Panc1 (cell line): ENCODE measurements around the gene LTO1. TPM values are rescaled to one million over a fixed set of nuclear protein-coding genes. Genes with fewer than 3 reads are reported as not detected.

Experiments
- ATAC-seq: fragments of 200-7000 bp; cut with Tn5 transposase; 2 replicates; pipeline ENCODE4 v1.9.1; 2020; ENCODE audit warnings: mild to moderate bottlenecking, moderate library complexity
- BruUV-seq: library from RNA; stranded (reverse); fragments of 400-500 nt; replicated peaks from 2 replicates; lab custom pipeline; 2021; lab: Mats Ljungman, UMichigan
- CTCF ChIA-PET: fragments of 300-600 bp; sonication (Branson Sonifier 250); formaldehyde crosslinking; loops from one replicate; lab custom pipeline; 2022; ENCODE audit warnings: antibody characterized with exemption; lab: Charles Lee
- POLR2A ChIA-PET: fragments of 300-600 bp; sonication (Branson Sonifier 250); formaldehyde crosslinking; loops from one replicate; lab custom pipeline; 2022; ENCODE audit warnings: antibody characterized with exemption; lab: Charles Lee
- DNase-seq: peaks from one replicate; pipeline ENCODE4 v3.0.0-alpha.2; 2010; ENCODE audit warnings: low read depth, low spot score
- H3K27ac ChIP-seq: 2 replicates; pipeline ENCODE4 v1.5.1; 2011; ENCODE audit warnings: mild to moderate bottlenecking, low read length, inconsistent platforms
- H3K27me3 ChIP-seq: fragments of 200-500 bp; sonication (Bioruptor generic); 2 replicates; pipeline ENCODE4 v1.6.0; 2014; ENCODE audit warnings: low read length, inconsistent platforms; ENCODE audit not compliant: control insufficient read depth, insufficient read depth
- H3K36me3 ChIP-seq: fragments of 200-500 bp; sonication (Bioruptor generic); 2 replicates; pipeline ENCODE4 v1.5.1; 2014; ENCODE audit warnings: inconsistent platforms, mild to moderate bottlenecking, low read length, moderate library complexity; ENCODE audit not compliant: control insufficient read depth, insufficient read depth
- H3K4me1 ChIP-seq: 2 replicates; pipeline ENCODE4 v1.5.1; 2011; ENCODE audit warnings: inconsistent platforms, mild to moderate bottlenecking, low read length, moderate library complexity; ENCODE audit not compliant: control insufficient read depth, insufficient read depth
- H3K4me3 ChIP-seq, 2 experiments: 2 replicates each; pipeline ENCODE4 v1.5.1; 2011 to 2012; ENCODE audit warnings: low read depth in 2 of 2, low read length in 2 of 2, mild to moderate bottlenecking in 2 of 2, inconsistent platforms in 1 of 2, moderate library complexity in 1 of 2
- H3K9me3 ChIP-seq: fragments of 200-500 bp; sonication (Bioruptor generic); 2 replicates; pipeline ENCODE4 v1.5.1; 2014; ENCODE audit warnings: low read depth, mild to moderate bottlenecking, inconsistent platforms, low read length, moderate library complexity; ENCODE audit not compliant: control insufficient read depth, insufficient read depth
- POLR2AphosphoS5 ChIP-seq: IDR thresholded peaks from 2 replicates; pipeline ENCODE4 v1.6.1; 2012; ENCODE audit warnings: mild to moderate bottlenecking, low read depth, low read length, moderate library complexity
- SIN3A ChIP-seq: IDR thresholded peaks from 2 replicates; pipeline ENCODE4 v1.6.1; 2012; ENCODE audit warnings: low read depth, mild to moderate bottlenecking, low read length, moderate library complexity, borderline replicate concordance; ENCODE audit not compliant: insufficient read depth
- TCF7L2 ChIP-seq: IDR thresholded peaks from 2 replicates; pipeline ENCODE4 v1.6.1; 2011; ENCODE audit warnings: mild to moderate bottlenecking, low read depth, low read length, inconsistent platforms
- in situ Hi-C: cut with HindIII; loops from 2 replicates; pipeline ENCODE4 v1.10.0; 2016; ENCODE audit warnings: low sequenced_read_pairs, low pct_unique_long_range_greater_than_20kb
- intact Hi-C: fragments of 100-400 bp; cut with micrococcal nuclease; formaldehyde crosslinking; loops from one replicate; pipeline ENCODE4 v1.10.0; 2022; ENCODE audit not compliant: unreplicated experiment
- total RNA-seq: library from RNA; stranded (reverse); gene quantifications from one replicate; pipeline ENCODE4 v1.2.1, GENCODE V29; 2021; ENCODE audit not compliant: unreplicated experiment
- TF ChIP-seq, protein P1 (sequence below), 2 experiments: IDR thresholded peaks; 2 replicates each; pipeline ENCODE4 v1.6.1; 2011 to 2012; ENCODE audit warnings: low read depth in 2 of 2, control low read depth in 1 of 2, low read length in 1 of 2, mild to moderate bottlenecking in 1 of 2, moderate library complexity in 1 of 2; ENCODE audit not compliant: insufficient read depth in 1 of 2
- TF ChIP-seq, protein P2 (sequence below): fragments of 450-650 bp; IDR thresholded peaks from 2 replicates; pipeline ENCODE4 v1.5.1; 2017; ENCODE audit warnings: mild to moderate bottlenecking

Gene LTO1
- total RNA-seq, 1 experiment from 2014 or later, result 28.7 TPM

DNA sequence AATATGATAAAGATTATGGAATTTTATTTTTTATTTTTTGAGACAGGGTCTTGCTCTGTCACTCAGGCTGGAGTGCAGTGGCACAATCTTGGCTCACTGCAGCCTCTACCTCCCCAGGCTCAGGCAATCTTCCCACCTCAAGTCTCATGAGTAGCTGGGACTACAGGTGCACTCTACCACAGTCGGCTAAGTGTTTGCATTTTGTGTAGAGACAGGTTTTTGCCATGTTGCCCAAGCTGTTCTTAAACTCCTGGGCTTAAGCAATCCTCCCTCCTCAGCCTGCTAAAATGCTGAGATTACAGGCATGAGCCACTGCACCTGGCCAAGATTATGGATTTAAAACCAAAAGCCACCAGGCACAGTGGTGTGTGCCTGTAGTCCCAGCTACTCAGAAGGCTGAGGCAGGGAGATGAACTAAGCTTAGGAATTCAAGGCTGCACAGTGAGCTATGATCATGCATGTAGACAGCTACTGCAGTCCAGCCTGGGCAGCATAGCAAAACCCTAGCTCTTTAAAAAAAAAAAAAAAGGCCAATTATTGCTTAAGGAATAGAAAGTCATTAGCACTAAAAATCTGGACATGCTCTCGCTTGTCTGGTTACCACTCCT is 54.4 kb downstream of the LTO1 start:
- ATAC-seq (no peak; the same call in 1 of the 2 replicates), DNase-seq (no peak)
- in situ Hi-C loops (no loop called here), intact Hi-C loops (no loop called here)
- ChIA-PET CTCF (no interaction called here), POLR2A (no interaction called here)
- H3K9me3 ChIP-seq, result no peaks in the 10 kb centered on the region
- H3K4me3 ChIP-seq, result no peak overlapping the region
- H3K4me1 ChIP-seq, result no peaks in the 10 kb centered on the region
- TF ChIP-seq SIN3A (no peak), POLR2AphosphoS5 (no peak), TCF7L2 (no peak)
- TF ChIP-seq, protein P1, sequence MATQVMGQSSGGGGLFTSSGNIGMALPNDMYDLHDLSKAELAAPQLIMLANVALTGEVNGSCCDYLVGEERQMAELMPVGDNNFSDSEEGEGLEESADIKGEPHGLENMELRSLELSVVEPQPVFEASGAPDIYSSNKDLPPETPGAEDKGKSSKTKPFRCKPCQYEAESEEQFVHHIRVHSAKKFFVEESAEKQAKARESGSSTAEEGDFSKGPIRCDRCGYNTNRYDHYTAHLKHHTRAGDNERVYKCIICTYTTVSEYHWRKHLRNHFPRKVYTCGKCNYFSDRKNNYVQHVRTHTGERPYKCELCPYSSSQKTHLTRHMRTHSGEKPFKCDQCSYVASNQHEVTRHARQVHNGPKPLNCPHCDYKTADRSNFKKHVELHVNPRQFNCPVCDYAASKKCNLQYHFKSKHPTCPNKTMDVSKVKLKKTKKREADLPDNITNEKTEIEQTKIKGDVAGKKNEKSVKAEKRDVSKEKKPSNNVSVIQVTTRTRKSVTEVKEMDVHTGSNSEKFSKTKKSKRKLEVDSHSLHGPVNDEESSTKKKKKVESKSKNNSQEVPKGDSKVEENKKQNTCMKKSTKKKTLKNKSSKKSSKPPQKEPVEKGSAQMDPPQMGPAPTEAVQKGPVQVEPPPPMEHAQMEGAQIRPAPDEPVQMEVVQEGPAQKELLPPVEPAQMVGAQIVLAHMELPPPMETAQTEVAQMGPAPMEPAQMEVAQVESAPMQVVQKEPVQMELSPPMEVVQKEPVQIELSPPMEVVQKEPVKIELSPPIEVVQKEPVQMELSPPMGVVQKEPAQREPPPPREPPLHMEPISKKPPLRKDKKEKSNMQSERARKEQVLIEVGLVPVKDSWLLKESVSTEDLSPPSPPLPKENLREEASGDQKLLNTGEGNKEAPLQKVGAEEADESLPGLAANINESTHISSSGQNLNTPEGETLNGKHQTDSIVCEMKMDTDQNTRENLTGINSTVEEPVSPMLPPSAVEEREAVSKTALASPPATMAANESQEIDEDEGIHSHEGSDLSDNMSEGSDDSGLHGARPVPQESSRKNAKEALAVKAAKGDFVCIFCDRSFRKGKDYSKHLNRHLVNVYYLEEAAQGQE (IDR thresholded peaks at IDR 0.05; ENCODE audit: insufficient read depth in 1 of 2, low read depth in 2 of 2, low read length in 1 of 2), result no peak
- TF ChIP-seq, protein P2, sequence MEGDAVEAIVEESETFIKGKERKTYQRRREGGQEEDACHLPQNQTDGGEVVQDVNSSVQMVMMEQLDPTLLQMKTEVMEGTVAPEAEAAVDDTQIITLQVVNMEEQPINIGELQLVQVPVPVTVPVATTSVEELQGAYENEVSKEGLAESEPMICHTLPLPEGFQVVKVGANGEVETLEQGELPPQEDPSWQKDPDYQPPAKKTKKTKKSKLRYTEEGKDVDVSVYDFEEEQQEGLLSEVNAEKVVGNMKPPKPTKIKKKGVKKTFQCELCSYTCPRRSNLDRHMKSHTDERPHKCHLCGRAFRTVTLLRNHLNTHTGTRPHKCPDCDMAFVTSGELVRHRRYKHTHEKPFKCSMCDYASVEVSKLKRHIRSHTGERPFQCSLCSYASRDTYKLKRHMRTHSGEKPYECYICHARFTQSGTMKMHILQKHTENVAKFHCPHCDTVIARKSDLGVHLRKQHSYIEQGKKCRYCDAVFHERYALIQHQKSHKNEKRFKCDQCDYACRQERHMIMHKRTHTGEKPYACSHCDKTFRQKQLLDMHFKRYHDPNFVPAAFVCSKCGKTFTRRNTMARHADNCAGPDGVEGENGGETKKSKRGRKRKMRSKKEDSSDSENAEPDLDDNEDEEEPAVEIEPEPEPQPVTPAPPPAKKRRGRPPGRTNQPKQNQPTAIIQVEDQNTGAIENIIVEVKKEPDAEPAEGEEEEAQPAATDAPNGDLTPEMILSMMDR, result no peak
- H3K27ac ChIP-seq, result no peak overlapping the region
- H3K36me3 ChIP-seq, result no peaks in the 10 kb centered on the region
- no peaks in the 10 kb centered on the region for H3K27me3 ChIP-seq
- BruUV-seq, result no TSS peak

DNA sequence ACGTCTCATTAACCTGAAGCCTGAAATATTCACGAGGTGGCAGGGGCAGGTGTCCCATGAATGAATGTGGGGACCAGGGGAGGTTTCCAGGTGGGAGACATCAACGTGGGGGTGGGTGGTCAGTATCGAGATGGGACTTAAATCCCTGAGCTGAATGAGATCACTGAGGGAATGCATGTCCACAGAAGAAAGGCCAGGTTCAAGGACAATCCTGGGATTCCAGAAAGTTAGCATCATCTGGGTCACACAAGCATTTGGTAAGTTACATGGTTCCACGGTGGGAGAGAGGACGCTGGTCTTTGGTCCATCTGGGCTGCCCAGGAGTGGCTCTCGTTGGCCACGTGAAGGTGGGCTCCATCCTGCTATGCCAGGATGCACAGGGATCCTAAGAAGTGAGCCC is 56.9 kb downstream of the LTO1 start:
- DNase-seq (no peak), ATAC-seq (no peak)
- Histone ChIP-seq H3K4me1 (no peaks in the 10 kb centered on the region), H3K9me3 (no peaks in the 10 kb centered on the region), H3K4me3 (no peak overlapping the region), H3K36me3 (no peaks in the 10 kb centered on the region), H3K27ac (no peak overlapping the region), H3K27me3 (no peaks in the 10 kb centered on the region)
- BruUV-seq, result no TSS peak
- intact Hi-C loops, result no loop called here
- TF ChIP-seq POLR2AphosphoS5 (no peak), TCF7L2 (no peak), SIN3A (no peak)
- TF ChIP-seq, protein P1 (IDR thresholded peaks at IDR 0.05; ENCODE audit: insufficient read depth in 1 of 2, low read depth in 2 of 2, low read length in 1 of 2), result no peak
- TF ChIP-seq, protein P2, result no peak
- ChIA-PET POLR2A (no interaction called here), CTCF (no interaction called here)
- in situ Hi-C loops, result no loop called here
